GM12878 (cell line): ENCODE results near the gene RHEBL1. TPM values are rescaled to one million over a fixed set of nuclear protein-coding genes. Genes with fewer than 3 reads are reported as not detected.

ENCODE experiments used
- ATAC-seq: fragments of 200-7000 bp; cut with Tn5 transposase; 3 replicates; pipeline ENCODE4 v1.9.1; 2020; ENCODE audit warnings: mild to moderate bottlenecking, moderate library complexity
- BruUV-seq: library from RNA; stranded (reverse); fragments of 400-500 nt; replicated peaks from 2 replicates; lab custom pipeline; 2021; lab: Mats Ljungman, UMichigan
- CTCF ChIA-PET: fragments of 300-600 bp; sonication (Branson Sonifier 250); formaldehyde crosslinking; extraction: SDS; loops from one replicate; lab custom pipeline; 2021; ENCODE audit warnings: inconsistent platforms; lab: Yijun Ruan, JAX
- POLR2A ChIA-PET: fragments of 350-600 bp; formaldehyde crosslinking; extraction: SDS; loops from one replicate; lab custom pipeline; 2021; ENCODE audit warnings: inconsistent platforms; lab: Charles Lee
- RAD21 ChIA-PET: fragments of 300-600 bp; sonication (Branson Sonifier 250); formaldehyde crosslinking; loops from one replicate; lab custom pipeline; 2023; ENCODE audit warnings: antibody characterized with exemption; ENCODE audit not compliant: unreplicated experiment; lab: Charles Lee
- SMC1A ChIA-PET: fragments of 300-600 bp; sonication (Branson Sonifier 250); formaldehyde crosslinking; loops from one replicate; lab custom pipeline; 2023; ENCODE audit not compliant: unreplicated experiment, uncharacterized antibody; lab: Charles Lee
- DNase-seq: peaks from one replicate; pipeline ENCODE4 v3.0.0-alpha.2; 2011; ENCODE audit warnings: low read depth, low spot score
- FAIRE-seq: peaks from 3 replicates; lab custom pipeline; 2011; peaks lifted over from hg19 to GRCh38; lab: Jason Lieb, UNC
- H2AFZ ChIP-seq: 2 replicates; pipeline ENCODE4 v1.6.0; 2011; ENCODE audit warnings: low read depth, low read length, control low read depth; ENCODE audit not compliant: control insufficient read depth
- H3K27ac ChIP-seq: 2 replicates; pipeline ENCODE4 v1.5.1; 2011; ENCODE audit warnings: control low read depth; ENCODE audit not compliant: control insufficient read depth, insufficient read depth
- H3K27me3 ChIP-seq, 2 experiments: replicated peaks in 1 of 2; 2 replicates each; pipeline versions ENCODE4 v1.6.0 to v1.6.1; 2011; ENCODE audit warnings: low read length in 1 of 2; ENCODE audit not compliant: control insufficient read depth in 2 of 2, insufficient read depth in 2 of 2
- H3K36me3 ChIP-seq, 2 experiments: 2 replicates each; pipeline ENCODE4 v1.5.1; 2011; ENCODE audit warnings: low read length in 1 of 2; ENCODE audit not compliant: control insufficient read depth in 2 of 2, insufficient read depth in 2 of 2
- H3K4me1 ChIP-seq: 2 replicates; pipeline ENCODE4 v1.6.1; 2011; ENCODE audit warnings: mild to moderate bottlenecking, low read length, moderate library complexity, mixed read lengths; ENCODE audit not compliant: control insufficient read depth, insufficient read depth
- H3K4me2 ChIP-seq: 2 replicates; pipeline ENCODE4 v1.6.0; 2011; ENCODE audit warnings: control low read depth; ENCODE audit not compliant: control insufficient read depth, insufficient read depth
- H3K4me3 ChIP-seq: fragments of 200-600 bp; sonication (generic); 2 replicates; pipeline ENCODE4 v1.5.1; 2016
- H3K79me2 ChIP-seq: 2 replicates; pipeline ENCODE4 v1.6.0; 2011; ENCODE audit warnings: low read length; ENCODE audit not compliant: control insufficient read depth, insufficient read depth
- H3K9ac ChIP-seq: 2 replicates; pipeline ENCODE4 v1.8.0; 2011; ENCODE audit warnings: low read length, control low read depth, mixed read lengths; ENCODE audit not compliant: control insufficient read depth, insufficient read depth
- H3K9me3 ChIP-seq: replicated peaks from 3 replicates; pipeline ENCODE4 v1.5.1; 2011; ENCODE audit warnings: mild to moderate bottlenecking, low read length; ENCODE audit not compliant: control insufficient read depth, insufficient read depth
- H4K20me1 ChIP-seq: 2 replicates; pipeline ENCODE4 v1.6.0; 2011; ENCODE audit not compliant: control insufficient read depth, insufficient read depth
- ETV6 ChIP-seq, 2 experiments: fragments of 450-650 bp in 1 of 2; IDR thresholded peaks in 1 of 2; conservative IDR thresholded peaks in 1 of 2; 2 replicates each; pipeline ENCODE4 v1.6.1; 2014; ENCODE audit warnings: antibody characterized with exemption in 1 of 2, borderline replicate concordance in 1 of 2, low read depth in 1 of 2, mild to moderate bottlenecking in 1 of 2, moderate library complexity in 1 of 2
- FOXK2 ChIP-seq: fragments of 450-650 bp; IDR thresholded peaks from 2 replicates; pipeline ENCODE4 v1.6.1; 2017; ENCODE audit warnings: mild to moderate bottlenecking, moderate library complexity
- MEF2A ChIP-seq: IDR thresholded peaks from 2 replicates; pipeline ENCODE4 v1.6.1; 2011; ENCODE audit warnings: low read depth, mild to moderate bottlenecking, low read length, moderate library complexity; ENCODE audit not compliant: insufficient read depth
- NR2C1 ChIP-seq: fragments of 450-650 bp; IDR thresholded peaks from 2 replicates; pipeline ENCODE4 v1.6.1; 2017; ENCODE audit warnings: antibody characterized with exemption, mild to moderate bottlenecking, moderate library complexity
- SMARCA5 ChIP-seq: fragments of 450-650 bp; IDR thresholded peaks from 2 replicates; pipeline ENCODE4 v1.6.1; 2017; ENCODE audit warnings: mild to moderate bottlenecking
- WGBS: methylation state at CpG from one replicate; pipeline ENCODE4 v1.1.6; 2016; ENCODE audit warnings: low lambda C conversion rate; ENCODE audit not compliant: insufficient replicate concordance, insufficient coverage; ENCODE audit errors: missing lambda C conversion rate; 5-methylcytosine and 5-hydroxymethylcytosine counted together
- in situ Hi-C: fragments of 300-500 bp; cut with MboI; formaldehyde crosslinking; loops from 9 replicates; pipeline ENCODE4 v1.14.3; 2018; ENCODE audit warnings: mixed read lengths
- intact Hi-C: fragments of 100-400 bp; cut with micrococcal nuclease; formaldehyde crosslinking; loops from one replicate; pipeline ENCODE4 v1.14.2; 2022; ENCODE audit not compliant: unreplicated experiment
- polyA plus RNA-seq, 11 experiments: library from polyadenylated mRNA; depleted of rRNA in 4 of 11; unstranded in 6 of 11; stranded (reverse) in 5 of 11; fragments of >200 nt; fragmentation: Nextera tagmentation in 4 of 11; fragmentation: Illumina TruSeq in 1 of 11; extraction: Ambion mirVana in 4 of 11; extraction: Trizol in 1 of 11; gene quantifications; 1 replicate in 1 of 11; 2 replicates in 10 of 11; pipeline versions ENCODE4 v1.2.1 to v1.2.3, GENCODE V29; 2011 to 2016; ENCODE audit warnings: inconsistent platforms in 2 of 11, missing spikeins in 2 of 11, low read depth in 1 of 11
- total RNA-seq, 4 experiments: library from RNA; depleted of rRNA in 3 of 4; stranded (reverse); fragments of >200 nt in 3 of 4; fragmentation: Illumina TruSeq in 1 of 4; extraction: Trizol in 1 of 4; gene quantifications; 2 replicates each; pipeline versions ENCODE4 v1.2.1 to v1.2.3, GENCODE V29; 2013 to 2021
- TF ChIP-seq, protein P1 (sequence below): fragments of 450-650 bp; IDR thresholded peaks from 2 replicates; pipeline ENCODE4 v1.6.1; 2017; ENCODE audit warnings: mild to moderate bottlenecking, moderate library complexity
- TF ChIP-seq, protein P2 (sequence below): fragments of 450-650 bp; IDR thresholded peaks from 2 replicates; pipeline ENCODE4 v1.6.1; 2018; ENCODE audit warnings: mild to moderate bottlenecking, low read depth, moderate library complexity; ENCODE audit not compliant: partially characterized antibody

Gene RHEBL1
- total and polyA plus RNA-seq, 10 of the 15 experiments (the other 5 are each of a cell fraction or from before 2014, with no cell fraction given), result 5.9 to 18.7 (median 12.0) TPM

DNA sequence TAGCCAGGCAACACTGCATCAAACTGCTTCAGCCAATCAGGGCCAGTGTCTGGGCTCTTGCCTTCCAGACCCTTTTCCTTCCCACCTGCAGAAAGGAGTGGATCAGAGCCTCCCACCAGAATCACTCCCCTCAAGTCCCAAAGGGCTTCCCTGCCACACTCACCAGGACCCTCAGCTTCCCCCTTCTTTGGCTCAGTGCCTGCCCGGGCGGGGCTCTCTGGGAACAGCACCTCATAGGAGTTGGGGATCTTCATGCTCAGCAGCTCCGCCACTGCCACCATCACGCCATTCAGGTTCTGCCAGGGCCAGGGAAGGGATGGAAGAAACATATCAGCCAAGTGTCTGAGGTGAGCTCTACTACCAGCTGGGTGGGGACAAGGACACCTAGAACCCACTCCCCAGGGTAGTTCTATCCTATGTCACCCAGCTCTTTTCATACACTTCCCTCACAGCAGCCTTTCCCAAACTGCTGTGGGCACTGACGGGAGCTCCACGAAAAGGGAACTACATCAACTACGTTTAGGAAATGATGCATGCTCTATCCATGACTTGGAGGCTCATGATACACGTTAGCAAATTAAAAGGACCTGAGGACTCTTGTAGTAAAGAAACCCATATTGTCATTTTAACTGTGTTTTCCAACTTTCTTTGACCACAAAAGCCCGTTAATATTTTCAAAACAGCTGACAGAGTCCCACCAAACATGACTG is 41.8 kb downstream of the RHEBL1 start (continued):
- TF ChIP-seq, protein P1, sequence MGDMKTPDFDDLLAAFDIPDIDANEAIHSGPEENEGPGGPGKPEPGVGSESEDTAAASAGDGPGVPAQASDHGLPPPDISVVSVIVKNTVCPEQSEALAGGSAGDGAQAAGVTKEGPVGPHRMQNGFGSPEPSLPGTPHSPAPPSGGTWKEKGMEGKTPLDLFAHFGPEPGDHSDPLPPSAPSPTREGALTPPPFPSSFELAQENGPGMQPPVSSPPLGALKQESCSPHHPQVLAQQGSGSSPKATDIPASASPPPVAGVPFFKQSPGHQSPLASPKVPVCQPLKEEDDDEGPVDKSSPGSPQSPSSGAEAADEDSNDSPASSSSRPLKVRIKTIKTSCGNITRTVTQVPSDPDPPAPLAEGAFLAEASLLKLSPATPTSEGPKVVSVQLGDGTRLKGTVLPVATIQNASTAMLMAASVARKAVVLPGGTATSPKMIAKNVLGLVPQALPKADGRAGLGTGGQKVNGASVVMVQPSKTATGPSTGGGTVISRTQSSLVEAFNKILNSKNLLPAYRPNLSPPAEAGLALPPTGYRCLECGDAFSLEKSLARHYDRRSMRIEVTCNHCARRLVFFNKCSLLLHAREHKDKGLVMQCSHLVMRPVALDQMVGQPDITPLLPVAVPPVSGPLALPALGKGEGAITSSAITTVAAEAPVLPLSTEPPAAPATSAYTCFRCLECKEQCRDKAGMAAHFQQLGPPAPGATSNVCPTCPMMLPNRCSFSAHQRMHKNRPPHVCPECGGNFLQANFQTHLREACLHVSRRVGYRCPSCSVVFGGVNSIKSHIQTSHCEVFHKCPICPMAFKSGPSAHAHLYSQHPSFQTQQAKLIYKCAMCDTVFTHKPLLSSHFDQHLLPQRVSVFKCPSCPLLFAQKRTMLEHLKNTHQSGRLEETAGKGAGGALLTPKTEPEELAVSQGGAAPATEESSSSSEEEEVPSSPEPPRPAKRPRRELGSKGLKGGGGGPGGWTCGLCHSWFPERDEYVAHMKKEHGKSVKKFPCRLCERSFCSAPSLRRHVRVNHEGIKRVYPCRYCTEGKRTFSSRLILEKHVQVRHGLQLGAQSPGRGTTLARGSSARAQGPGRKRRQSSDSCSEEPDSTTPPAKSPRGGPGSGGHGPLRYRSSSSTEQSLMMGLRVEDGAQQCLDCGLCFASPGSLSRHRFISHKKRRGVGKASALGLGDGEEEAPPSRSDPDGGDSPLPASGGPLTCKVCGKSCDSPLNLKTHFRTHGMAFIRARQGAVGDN, result no peak

DNA sequence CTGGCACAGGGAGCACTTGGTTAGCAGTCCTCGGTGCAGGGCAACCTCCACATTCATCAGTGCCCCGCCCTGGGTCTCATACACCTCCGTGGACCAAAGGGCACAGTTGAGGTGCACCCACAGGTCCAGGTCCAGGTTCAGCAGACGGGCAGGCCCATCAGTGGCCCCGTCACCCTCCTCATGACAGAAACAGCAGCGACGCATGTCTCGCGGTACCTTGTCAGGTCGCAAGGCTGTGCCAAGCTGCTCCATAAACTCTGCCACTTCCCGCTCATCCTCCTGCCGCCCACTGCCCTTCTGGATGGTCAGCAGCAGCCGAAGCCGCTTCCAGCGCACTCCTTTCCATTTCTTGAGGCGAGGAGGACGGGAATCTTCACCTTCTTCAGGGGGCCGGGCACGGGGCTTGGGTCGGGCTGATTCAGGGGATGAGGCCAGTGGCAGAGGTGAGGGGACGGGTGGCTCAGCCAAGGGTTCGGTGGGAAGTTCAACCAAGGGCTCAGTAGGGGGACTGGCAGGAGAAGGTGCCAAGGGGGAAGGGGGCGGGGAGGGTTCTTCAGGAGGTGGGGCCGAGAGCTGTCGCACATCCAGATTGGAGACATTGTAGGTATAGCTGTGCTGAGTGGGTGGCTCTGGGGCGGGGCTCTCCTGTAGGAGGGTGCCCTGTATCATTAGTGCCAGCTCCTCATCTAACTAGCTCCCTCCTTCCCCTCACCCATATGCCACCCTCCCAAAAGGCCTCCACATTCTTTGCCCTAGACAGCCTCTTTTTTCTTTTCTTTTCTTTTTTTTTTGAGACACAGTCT is 42.9 kb downstream of the RHEBL1 start:
- DNase-seq, result no peak
- no peak overlapping the region for H3K4me2 ChIP-seq
- H4K20me1 ChIP-seq, result no peaks in the 10 kb centered on the region
- no peak overlapping the region for H3K4me3 ChIP-seq
- POLR2A ChIA-PET, result interaction anchor here (0.6 kb wide), 1 partner anchor 128 kb away, joined by 3 read pairs; no protein-coding TSS in a partner anchor
- H2AFZ ChIP-seq, result no peak overlapping the region
- RAD21 ChIA-PET, result no interaction called here
- intact Hi-C loops (no loop called here), in situ Hi-C loops (no loop called here)
- FAIRE-seq, result no peak
- CTCF ChIA-PET, result no interaction called here
- H3K27me3 ChIP-seq, result no peaks in the 10 kb centered on the region
- no peaks in the 10 kb centered on the region for H3K79me2 ChIP-seq
- no peak overlapping the region for H3K27ac ChIP-seq
- TF ChIP-seq FOXK2 (no peak), NR2C1 (no peak), SMARCA5 (no peak), MEF2A (no peak), ETV6 (conservative IDR thresholded peaks at IDR 0.05 in 1 of 2, IDR thresholded peaks at IDR 0.05 in 1 of 2; ENCODE audit: borderline replicate concordance in 1 of 2, low read depth in 1 of 2) (no peak)
- TF ChIP-seq, protein P2, sequence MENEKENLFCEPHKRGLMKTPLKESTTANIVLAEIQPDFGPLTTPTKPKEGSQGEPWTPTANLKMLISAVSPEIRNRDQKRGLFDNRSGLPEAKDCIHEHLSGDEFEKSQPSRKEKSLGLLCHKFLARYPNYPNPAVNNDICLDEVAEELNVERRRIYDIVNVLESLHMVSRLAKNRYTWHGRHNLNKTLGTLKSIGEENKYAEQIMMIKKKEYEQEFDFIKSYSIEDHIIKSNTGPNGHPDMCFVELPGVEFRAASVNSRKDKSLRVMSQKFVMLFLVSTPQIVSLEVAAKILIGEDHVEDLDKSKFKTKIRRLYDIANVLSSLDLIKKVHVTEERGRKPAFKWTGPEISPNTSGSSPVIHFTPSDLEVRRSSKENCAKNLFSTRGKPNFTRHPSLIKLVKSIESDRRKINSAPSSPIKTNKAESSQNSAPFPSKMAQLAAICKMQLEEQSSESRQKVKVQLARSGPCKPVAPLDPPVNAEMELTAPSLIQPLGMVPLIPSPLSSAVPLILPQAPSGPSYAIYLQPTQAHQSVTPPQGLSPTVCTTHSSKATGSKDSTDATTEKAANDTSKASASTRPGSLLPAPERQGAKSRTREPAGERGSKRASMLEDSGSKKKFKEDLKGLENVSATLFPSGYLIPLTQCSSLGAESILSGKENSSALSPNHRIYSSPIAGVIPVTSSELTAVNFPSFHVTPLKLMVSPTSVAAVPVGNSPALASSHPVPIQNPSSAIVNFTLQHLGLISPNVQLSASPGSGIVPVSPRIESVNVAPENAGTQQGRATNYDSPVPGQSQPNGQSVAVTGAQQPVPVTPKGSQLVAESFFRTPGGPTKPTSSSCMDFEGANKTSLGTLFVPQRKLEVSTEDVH, result no peak
- SMC1A ChIA-PET, result no interaction called here
- peaks cover 22 to 26% of the 10 kb centered on the region in 2 experiments for H3K36me3 ChIP-seq
- no peaks in the 10 kb centered on the region for H3K9me3 ChIP-seq
- no peaks in the 10 kb centered on the region for H3K4me1 ChIP-seq
- 99% methylated on average over 25 of the region's 26 CpGs for WGBS
- no peak for ATAC-seq
- H3K9ac ChIP-seq, result no peak overlapping the region
- BruUV-seq, result no TSS peak
